ENCODE data around the gene TAF11L12. TPM values are rescaled to one million over a fixed set of nuclear protein-coding genes. Genes with fewer than 3 reads are reported as not detected.

The TAF11L12 gene
- total RNA-seq, 6 donors from 2014 or later = not detected

DNA sequence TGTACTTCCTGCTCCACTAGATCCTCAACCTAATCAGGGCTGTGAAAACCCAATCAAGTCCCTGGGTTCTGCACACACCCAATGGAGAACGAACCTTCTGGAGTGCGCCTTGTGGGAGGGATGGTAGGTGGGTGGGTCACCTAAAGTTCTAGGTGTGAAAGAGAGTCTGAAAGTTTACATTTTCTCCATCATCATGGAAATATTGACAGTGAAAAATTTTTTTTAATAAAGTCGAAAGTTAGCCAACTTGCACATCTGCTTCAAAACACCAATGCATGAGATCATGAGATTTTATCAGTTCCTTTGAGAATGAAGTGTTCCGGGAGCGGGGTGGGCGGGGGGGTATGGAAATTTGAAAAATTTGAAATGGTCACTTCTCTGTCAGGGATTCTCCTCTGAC lies 45.7 kb downstream of the TAF11L12 start:
- no peak overlapping the region for H3K4me3 ChIP-seq
- DNase-seq (no peak), ATAC-seq (ENCODE audit: low FRiP score in 2 of 2) (no peak)
- H3K9me3 ChIP-seq = no peaks in the 10 kb centered on the region
- WGBS, 2 donors = 68 to 96% methylated on average over 5 to 6 of the region's 6 CpGs
- no peak overlapping the region for H3K27ac ChIP-seq
- H3K36me3 ChIP-seq = no peaks in the 10 kb centered on the region
- TF ChIP-seq, protein P1, sequence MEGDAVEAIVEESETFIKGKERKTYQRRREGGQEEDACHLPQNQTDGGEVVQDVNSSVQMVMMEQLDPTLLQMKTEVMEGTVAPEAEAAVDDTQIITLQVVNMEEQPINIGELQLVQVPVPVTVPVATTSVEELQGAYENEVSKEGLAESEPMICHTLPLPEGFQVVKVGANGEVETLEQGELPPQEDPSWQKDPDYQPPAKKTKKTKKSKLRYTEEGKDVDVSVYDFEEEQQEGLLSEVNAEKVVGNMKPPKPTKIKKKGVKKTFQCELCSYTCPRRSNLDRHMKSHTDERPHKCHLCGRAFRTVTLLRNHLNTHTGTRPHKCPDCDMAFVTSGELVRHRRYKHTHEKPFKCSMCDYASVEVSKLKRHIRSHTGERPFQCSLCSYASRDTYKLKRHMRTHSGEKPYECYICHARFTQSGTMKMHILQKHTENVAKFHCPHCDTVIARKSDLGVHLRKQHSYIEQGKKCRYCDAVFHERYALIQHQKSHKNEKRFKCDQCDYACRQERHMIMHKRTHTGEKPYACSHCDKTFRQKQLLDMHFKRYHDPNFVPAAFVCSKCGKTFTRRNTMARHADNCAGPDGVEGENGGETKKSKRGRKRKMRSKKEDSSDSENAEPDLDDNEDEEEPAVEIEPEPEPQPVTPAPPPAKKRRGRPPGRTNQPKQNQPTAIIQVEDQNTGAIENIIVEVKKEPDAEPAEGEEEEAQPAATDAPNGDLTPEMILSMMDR (IDR thresholded peaks at IDR 0.05) = no peak
- TF ChIP-seq POLR2AphosphoS5 (IDR thresholded peaks at IDR 0.05) (no peak), EP300 (IDR thresholded peaks at IDR 0.05) (no peak), POLR2A (IDR thresholded peaks at IDR 0.05) (no peak)
- H3K27me3 ChIP-seq = no peaks in the 10 kb centered on the region
- H3K4me1 ChIP-seq = no peaks in the 10 kb centered on the region

Small RNA genes within 50 kb of the gene (small RNA-seq; reads per million reads assigned to genes)
- gene AC233724.1 (0 reads per million in 4 donors), gene AC233724.2 (0 reads per million in 4 donors), gene AC233724.3 (0 reads per million in 4 donors), gene AC233724.4 (0 reads per million in 4 donors), gene AC233724.6 (0 reads per million in 4 donors), gene AC233724.7 (0 reads per million in 4 donors)

Other genes starting within 250 kb of the TAF11L12 start
- gene TAF11L2, start 112.2 kb upstream of the TAF11L12 start, total RNA-seq = not detected
- gene TAF11L3, start 92.0 kb upstream of the TAF11L12 start, total RNA-seq = not detected
- not detected for gene TAF11L4, start 88.6 kb upstream of the TAF11L12 start, total RNA-seq
- not detected for gene TAF11L5, start 85.2 kb upstream of the TAF11L12 start, total RNA-seq
- gene TAF11L6, start 81.7 kb upstream of the TAF11L12 start, total RNA-seq = not detected
- not detected for gene TAF11L7, start 24.6 kb upstream of the TAF11L12 start, total RNA-seq
- not detected for gene TAF11L8, start 19.4 kb upstream of the TAF11L12 start, total RNA-seq
- gene TAF11L9, start 16.0 kb upstream of the TAF11L12 start, total RNA-seq = not detected
- not detected for gene TAF11L10, start 12.6 kb upstream of the TAF11L12 start, total RNA-seq
- not detected for gene TAF11L11, start 6.2 kb upstream of the TAF11L12 start, total RNA-seq
- gene TAF11L13, start 21.7 kb downstream of the TAF11L12 start, total RNA-seq = not detected
- gene TAF11L14, start 24.1 kb downstream of the TAF11L12 start, total RNA-seq = not detected